ENCODE results near the gene PRKCZ. TPM values are rescaled to one million over a fixed set of nuclear protein-coding genes. Genes with fewer than 3 reads are reported as not detected.

The PRKCZ gene
- total RNA-seq, 1 donor from 2014 or later = 28.1 TPM

GRCh38 chr1:2177946-2178538 is 127.8 kb downstream of the PRKCZ start:
- no peak for DNase-seq (ENCODE audit: low read depth)
- no peak for TF ChIP-seq CTCF (conservative IDR thresholded peaks at IDR 0.05; ENCODE audit: low read depth, low read length)
- H3K4me3 ChIP-seq (ENCODE audit: low read depth, low read length) = no peak overlapping the region

- no peak for TF ChIP-seq CTCF (conservative IDR thresholded peaks at IDR 0.05; ENCODE audit: low read depth, low read length)
- no peak overlapping the region for H3K4me3 ChIP-seq (ENCODE audit: low read depth, low read length)
- no peak for DNase-seq (ENCODE audit: low read depth)
These were observed 128.7 kb downstream of the PRKCZ start for GRCh38 chr1:2178875-2179274.

GRCh38 chr1:2179283-2180013 is 129.2 kb downstream of the PRKCZ start:
- DNase-seq (ENCODE audit: low read depth) = no peak
- TF ChIP-seq CTCF (conservative IDR thresholded peaks at IDR 0.05; ENCODE audit: low read depth, low read length) = no peak
- no peak overlapping the region for H3K4me3 ChIP-seq (ENCODE audit: low read depth, low read length)

GRCh38 chr1:2180297-2181245 is 130.4 kb downstream of the PRKCZ start:
- TF ChIP-seq CTCF (conservative IDR thresholded peaks at IDR 0.05; ENCODE audit: low read depth, low read length) = no peak
- DNase-seq (ENCODE audit: low read depth) = no peak
- H3K4me3 ChIP-seq (ENCODE audit: low read depth, low read length) = no peak overlapping the region

- H3K4me3 ChIP-seq (ENCODE audit: low read depth, low read length) = no peak overlapping the region
- DNase-seq (ENCODE audit: low read depth) = no peak
These were observed 131.1 kb downstream of the PRKCZ start for GRCh38 chr1:2181271-2181670.

GRCh38 chr1:2181752-2182151 is 131.5 kb downstream of the PRKCZ start:
- H3K4me3 ChIP-seq (ENCODE audit: low read depth, low read length) = no peak overlapping the region
- no peak for TF ChIP-seq CTCF (conservative IDR thresholded peaks at IDR 0.05; ENCODE audit: low read depth, low read length)

More at GRCh38 chr1:2181271-2181670, 131.1 kb downstream of the PRKCZ start:
- no peak for TF ChIP-seq CTCF (conservative IDR thresholded peaks at IDR 0.05; ENCODE audit: low read depth, low read length)

More at GRCh38 chr1:2181752-2182151, 131.5 kb downstream of the PRKCZ start:
- no peak for DNase-seq (ENCODE audit: low read depth)

All from epithelial cell of proximal tubule (primary cell).